ENCODE measurements around the gene MLLT3. TPM values are rescaled to one million over a fixed set of nuclear protein-coding genes. Genes with fewer than 3 reads are reported as not detected.

Gene MLLT3
- total and polyA plus RNA-seq, 2 of the 13 experiments (the other 11 are each of a cell fraction or from before 2014, with no cell fraction given): 12.3 to 12.6 TPM

- in situ Hi-C loops (cut with HindIII; ENCODE audit: extremely low pct_ligation_motif_present, low pct_unique_long_range_greater_than_20kb) (no loop called here), intact Hi-C loops (cut with micrococcal nuclease; ENCODE audit: unreplicated experiment) (no loop called here)
- H3K79me2 ChIP-seq (ENCODE audit: insufficient read depth, low read length): no peaks in the 10 kb centered on the region
- 53% methylated on average over 6 of the region's 6 CpGs for WGBS (ENCODE audit: low lambda C conversion rate)
- DNase-seq (ENCODE audit: low spot score) (no peak), FAIRE-seq (no peak), ATAC-seq (no peak)
- ChIA-PET CTCF (ENCODE audit: low intra/inter-chr PET ratio, low total read pairs) (no interaction called here), POLR2A (no interaction called here)
- no peaks in the 10 kb centered on the region for H3K9me3 ChIP-seq (ENCODE audit: low read length)
- H3K27ac ChIP-seq (ENCODE audit: extremely low read length, insufficient read depth, low read length): no peak overlapping the region
- no peaks in the 10 kb centered on the region for H4K20me1 ChIP-seq (ENCODE audit: insufficient read depth, low read length)
- no peak overlapping the region for H2AFZ ChIP-seq (ENCODE audit: low read length)
- no TSS peak for BruUV-seq (replicated peaks)
- no peak overlapping the region for H3K4me3 ChIP-seq (replicated peaks in 1 of 3; ENCODE audit: insufficient read depth in 1 of 3, low read depth in 2 of 3, low read length in 3 of 3)
- H3K9ac ChIP-seq (ENCODE audit: insufficient read depth, low read depth, low read length): no peak overlapping the region
- no peaks in the 10 kb centered on the region for H3K36me3 ChIP-seq (replicated peaks in 1 of 2; ENCODE audit: control insufficient read depth in 1 of 2, insufficient read depth in 2 of 2, low read length in 2 of 2)
- TF ChIP-seq KLF13 (CRISPR knock-in tag; IDR thresholded peaks at IDR 0.05) (no peak), MAFG (CRISPR knock-in tag; IDR thresholded peaks at IDR 0.05) (no peak)
- H3K4me1 ChIP-seq (ENCODE audit: insufficient read depth, low read length): no peaks in the 10 kb centered on the region
- no peaks in the 10 kb centered on the region for H3K27me3 ChIP-seq (ENCODE audit: control insufficient read depth in 1 of 2, insufficient read depth in 2 of 2, low read length in 2 of 2)
- H3K4me2 ChIP-seq (ENCODE audit: low read depth, low read length): no peak overlapping the region
Measured at GRCh38 chr9:20349568-20349967, 272.7 kb downstream of the MLLT3 start.

GRCh38 chr9:20343325-20343724, 279.0 kb downstream of the MLLT3 start:
- CTCF ChIA-PET (ENCODE audit: low intra/inter-chr PET ratio, low total read pairs): no interaction called here
- TF ChIP-seq MTA3 (CRISPR knock-in tag; IDR thresholded peaks at IDR 0.05) (no peak), NFRKB (IDR thresholded peaks at IDR 0.05) (no peak), ADNP (CRISPR knock-in tag; IDR thresholded peaks at IDR 0.05) (no peak), NR2F2 (IDR thresholded peaks at IDR 0.05; ENCODE audit: borderline replicate concordance, low read depth) (no peak), ZXDC (CRISPR knock-in tag; IDR thresholded peaks at IDR 0.05) (no peak), MBNL3 (CRISPR knock-in tag; conservative IDR thresholded peaks at IDR 0.05) (no peak), ZMYM4 (CRISPR knock-in tag; IDR thresholded peaks at IDR 0.05) (no peak), REPIN1 (CRISPR knock-in tag; IDR thresholded peaks at IDR 0.05; ENCODE audit: borderline replicate concordance, low read depth) (no peak), ZNF615 (CRISPR knock-in tag; IDR thresholded peaks at IDR 0.05; ENCODE audit: borderline replicate concordance) (no peak), ZNF770 (CRISPR knock-in tag; IDR thresholded peaks at IDR 0.05) (no peak), SYNCRIP (IDR thresholded peaks at IDR 0.05; ENCODE audit: insufficient read depth, low read depth, low read length) (no peak)
- no peaks in the 10 kb centered on the region for H3K36me3 ChIP-seq (replicated peaks in 1 of 2; ENCODE audit: control insufficient read depth in 1 of 2, insufficient read depth in 2 of 2, low read length in 2 of 2)
- in situ Hi-C loops (cut with HindIII; ENCODE audit: extremely low pct_ligation_motif_present, low pct_unique_long_range_greater_than_20kb): no loop called here
- H3K9me3 ChIP-seq (ENCODE audit: low read length): no peaks in the 10 kb centered on the region
- H3K4me2 ChIP-seq (ENCODE audit: low read depth, low read length): no peak overlapping the region
- no peaks in the 10 kb centered on the region for H3K27me3 ChIP-seq (ENCODE audit: control insufficient read depth in 1 of 2, insufficient read depth in 2 of 2, low read length in 2 of 2)
- 50% methylated on average over 2 of the region's 2 CpGs for WGBS (ENCODE audit: low lambda C conversion rate)
- FAIRE-seq (no peak), DNase-seq (ENCODE audit: low spot score) (no peak), ATAC-seq (no peak)
- POLR2A ChIA-PET: no interaction called here
- intact Hi-C loops (cut with micrococcal nuclease; ENCODE audit: unreplicated experiment): no loop called here
- no peak overlapping the region for H3K9ac ChIP-seq (ENCODE audit: insufficient read depth, low read depth, low read length)
- no TSS peak for BruUV-seq (replicated peaks)
- no peaks in the 10 kb centered on the region for H4K20me1 ChIP-seq (ENCODE audit: insufficient read depth, low read length)
- H3K4me1 ChIP-seq (ENCODE audit: insufficient read depth, low read length): no peaks in the 10 kb centered on the region
- no peaks in the 10 kb centered on the region for H3K79me2 ChIP-seq (ENCODE audit: insufficient read depth, low read length)
- no peak overlapping the region for H2AFZ ChIP-seq (ENCODE audit: low read length)
- no peak overlapping the region for H3K4me3 ChIP-seq (replicated peaks in 1 of 3; ENCODE audit: insufficient read depth in 1 of 3, low read depth in 2 of 3, low read length in 3 of 3)
- no peak overlapping the region for H3K27ac ChIP-seq (ENCODE audit: extremely low read length, insufficient read depth, low read length)

Measured in HepG2 (cell line).